GM12878 (cell line): Measurements from ENCODE around the gene KCNIP3. TPM values are rescaled to one million over a fixed set of nuclear protein-coding genes. Genes with fewer than 3 reads are reported as not detected.

ENCODE experiments used
- ATAC-seq: fragments of 200-7000 bp; cut with Tn5 transposase; 3 replicates; pipeline ENCODE4 v1.9.1; 2020; ENCODE audit warnings: mild to moderate bottlenecking, moderate library complexity
- BruUV-seq: library from RNA; stranded (reverse); fragments of 400-500 nt; replicated peaks from 2 replicates; lab custom pipeline; 2021; lab: Mats Ljungman, UMichigan
- CTCF ChIA-PET: fragments of 300-600 bp; sonication (Branson Sonifier 250); formaldehyde crosslinking; extraction: SDS; loops from one replicate; lab custom pipeline; 2021; ENCODE audit warnings: inconsistent platforms; lab: Yijun Ruan, JAX
- POLR2A ChIA-PET: fragments of 350-600 bp; formaldehyde crosslinking; extraction: SDS; loops from one replicate; lab custom pipeline; 2021; ENCODE audit warnings: inconsistent platforms; lab: Charles Lee
- RAD21 ChIA-PET: fragments of 300-600 bp; sonication (Branson Sonifier 250); formaldehyde crosslinking; loops from one replicate; lab custom pipeline; 2023; ENCODE audit warnings: antibody characterized with exemption; ENCODE audit not compliant: unreplicated experiment; lab: Charles Lee
- SMC1A ChIA-PET: fragments of 300-600 bp; sonication (Branson Sonifier 250); formaldehyde crosslinking; loops from one replicate; lab custom pipeline; 2023; ENCODE audit not compliant: unreplicated experiment, uncharacterized antibody; lab: Charles Lee
- DNase-seq: peaks from one replicate; pipeline ENCODE4 v3.0.0-alpha.2; 2011; ENCODE audit warnings: low read depth, low spot score
- FAIRE-seq: peaks from 3 replicates; lab custom pipeline; 2011; peaks lifted over from hg19 to GRCh38; lab: Jason Lieb, UNC
- H2AFZ ChIP-seq: 2 replicates; pipeline ENCODE4 v1.6.0; 2011; ENCODE audit warnings: low read depth, low read length, control low read depth; ENCODE audit not compliant: control insufficient read depth
- H3K27ac ChIP-seq: 2 replicates; pipeline ENCODE4 v1.5.1; 2011; ENCODE audit warnings: control low read depth; ENCODE audit not compliant: control insufficient read depth, insufficient read depth
- H3K27me3 ChIP-seq, 2 experiments: replicated peaks in 1 of 2; 2 replicates each; pipeline versions ENCODE4 v1.6.0 to v1.6.1; 2011; ENCODE audit warnings: low read length in 1 of 2; ENCODE audit not compliant: control insufficient read depth in 2 of 2, insufficient read depth in 2 of 2
- H3K36me3 ChIP-seq, 2 experiments: 2 replicates each; pipeline ENCODE4 v1.5.1; 2011; ENCODE audit warnings: low read length in 1 of 2; ENCODE audit not compliant: control insufficient read depth in 2 of 2, insufficient read depth in 2 of 2
- H3K4me1 ChIP-seq: 2 replicates; pipeline ENCODE4 v1.6.1; 2011; ENCODE audit warnings: mild to moderate bottlenecking, low read length, moderate library complexity, mixed read lengths; ENCODE audit not compliant: control insufficient read depth, insufficient read depth
- H3K4me2 ChIP-seq: 2 replicates; pipeline ENCODE4 v1.6.0; 2011; ENCODE audit warnings: control low read depth; ENCODE audit not compliant: control insufficient read depth, insufficient read depth
- H3K4me3 ChIP-seq: fragments of 200-600 bp; sonication (generic); 2 replicates; pipeline ENCODE4 v1.5.1; 2016
- H3K79me2 ChIP-seq: 2 replicates; pipeline ENCODE4 v1.6.0; 2011; ENCODE audit warnings: low read length; ENCODE audit not compliant: control insufficient read depth, insufficient read depth
- H3K9ac ChIP-seq: 2 replicates; pipeline ENCODE4 v1.8.0; 2011; ENCODE audit warnings: low read length, control low read depth, mixed read lengths; ENCODE audit not compliant: control insufficient read depth, insufficient read depth
- H3K9me3 ChIP-seq: replicated peaks from 3 replicates; pipeline ENCODE4 v1.5.1; 2011; ENCODE audit warnings: mild to moderate bottlenecking, low read length; ENCODE audit not compliant: control insufficient read depth, insufficient read depth
- H4K20me1 ChIP-seq: 2 replicates; pipeline ENCODE4 v1.6.0; 2011; ENCODE audit not compliant: control insufficient read depth, insufficient read depth
- BACH1 ChIP-seq: fragments of 450-650 bp; IDR thresholded peaks from 2 replicates; pipeline ENCODE4 v1.6.1; 2017; ENCODE audit warnings: mild to moderate bottlenecking, borderline replicate concordance
- BRCA1 ChIP-seq: IDR thresholded peaks from 2 replicates; pipeline ENCODE4 v1.6.1; 2011; ENCODE audit warnings: low read depth, low read length, improper control_type of control experiment
- ESRRA ChIP-seq: IDR thresholded peaks from 2 replicates; pipeline ENCODE4 v1.6.1; 2012; ENCODE audit warnings: mild to moderate bottlenecking, low read length, improper control_type of control experiment
- EZH2 ChIP-seq: IDR thresholded peaks from 2 replicates; pipeline ENCODE4 v1.6.1; 2012; ENCODE audit warnings: low read depth, mild to moderate bottlenecking, control low read depth, inconsistent platforms, low read length, borderline replicate concordance; ENCODE audit not compliant: control insufficient read depth
- NR2F1 ChIP-seq: fragments of 450-650 bp; conservative IDR thresholded peaks from 2 replicates; pipeline ENCODE4 v1.6.1; 2017; ENCODE audit warnings: mild to moderate bottlenecking
- PAX5 ChIP-seq: IDR thresholded peaks from 2 replicates; pipeline ENCODE4 v1.6.1; 2011; ENCODE audit warnings: low read depth, low read length, borderline replicate concordance
- RAD51 ChIP-seq: fragments of 450-650 bp; IDR thresholded peaks from 2 replicates; pipeline ENCODE4 v1.6.1; 2016; ENCODE audit warnings: moderate library complexity, mild to moderate bottlenecking, inconsistent platforms
- RFX5 ChIP-seq: IDR thresholded peaks from 2 replicates; pipeline ENCODE4 v1.6.1; 2011; ENCODE audit warnings: low read depth, low read length, improper control_type of control experiment
- SPI1 ChIP-seq: IDR thresholded peaks from 2 replicates; pipeline ENCODE4 v1.6.1; 2011; ENCODE audit warnings: low read depth, mild to moderate bottlenecking, low read length, moderate library complexity, borderline replicate concordance; ENCODE audit not compliant: insufficient read depth
- whole genome bisulfite sequencing: methylation state at CpG from one replicate; pipeline ENCODE4 v1.1.6; 2016; ENCODE audit warnings: low lambda C conversion rate; ENCODE audit not compliant: insufficient replicate concordance, insufficient coverage; ENCODE audit errors: missing lambda C conversion rate; 5-methylcytosine and 5-hydroxymethylcytosine counted together
- in situ Hi-C: fragments of 300-500 bp; cut with MboI; formaldehyde crosslinking; loops from 9 replicates; pipeline ENCODE4 v1.14.3; 2018; ENCODE audit warnings: mixed read lengths
- intact Hi-C: fragments of 100-400 bp; cut with micrococcal nuclease; formaldehyde crosslinking; loops from one replicate; pipeline ENCODE4 v1.14.2; 2022; ENCODE audit not compliant: unreplicated experiment
- polyA plus RNA-seq, 11 experiments: library from polyadenylated mRNA; depleted of rRNA in 4 of 11; unstranded in 6 of 11; stranded (reverse) in 5 of 11; fragments of >200 nt; fragmentation: Nextera tagmentation in 4 of 11; fragmentation: Illumina TruSeq in 1 of 11; extraction: Ambion mirVana in 4 of 11; extraction: Trizol in 1 of 11; gene quantifications; 1 replicate in 1 of 11; 2 replicates in 10 of 11; pipeline versions ENCODE4 v1.2.1 to v1.2.3, GENCODE V29; 2011 to 2016; ENCODE audit warnings: inconsistent platforms in 2 of 11, missing spikeins in 2 of 11, low read depth in 1 of 11
- total RNA-seq, 4 experiments: library from RNA; depleted of rRNA in 3 of 4; stranded (reverse); fragments of >200 nt in 3 of 4; fragmentation: Illumina TruSeq in 1 of 4; extraction: Trizol in 1 of 4; gene quantifications; 2 replicates each; pipeline versions ENCODE4 v1.2.1 to v1.2.3, GENCODE V29; 2013 to 2021
- TF ChIP-seq, protein P1 (sequence below): IDR thresholded peaks from 2 replicates; pipeline ENCODE4 v1.6.1; 2012; ENCODE audit warnings: low read length, inconsistent platforms
- TF ChIP-seq, protein P2 (sequence below): fragments of 450-650 bp; formaldehyde crosslinking; IDR thresholded peaks from 2 replicates; pipeline ENCODE4 v1.4.0; 2022; ENCODE audit warnings: mild to moderate bottlenecking, moderate library complexity
- TF ChIP-seq, protein P3 (sequence below): IDR thresholded peaks from 2 replicates; pipeline ENCODE4 v1.6.1; 2012; ENCODE audit warnings: low read depth, low read length, improper control_type of control experiment
- TF ChIP-seq, protein P4 (sequence below): fragments of 450-650 bp; IDR thresholded peaks from 2 replicates; pipeline ENCODE4 v1.6.1; 2017; ENCODE audit warnings: antibody characterized with exemption, mild to moderate bottlenecking, moderate library complexity
- TF ChIP-seq, protein P5 (sequence below): IDR thresholded peaks from 2 replicates; pipeline ENCODE4 v1.6.1; 2012; ENCODE audit warnings: low read depth, low read length, improper control_type of control experiment

KCNIP3 gene
- total and polyA plus RNA-seq, 10 of the 15 experiments (the other 5 are each of a cell fraction or from before 2014, with no cell fraction given), result not detected

DNA sequence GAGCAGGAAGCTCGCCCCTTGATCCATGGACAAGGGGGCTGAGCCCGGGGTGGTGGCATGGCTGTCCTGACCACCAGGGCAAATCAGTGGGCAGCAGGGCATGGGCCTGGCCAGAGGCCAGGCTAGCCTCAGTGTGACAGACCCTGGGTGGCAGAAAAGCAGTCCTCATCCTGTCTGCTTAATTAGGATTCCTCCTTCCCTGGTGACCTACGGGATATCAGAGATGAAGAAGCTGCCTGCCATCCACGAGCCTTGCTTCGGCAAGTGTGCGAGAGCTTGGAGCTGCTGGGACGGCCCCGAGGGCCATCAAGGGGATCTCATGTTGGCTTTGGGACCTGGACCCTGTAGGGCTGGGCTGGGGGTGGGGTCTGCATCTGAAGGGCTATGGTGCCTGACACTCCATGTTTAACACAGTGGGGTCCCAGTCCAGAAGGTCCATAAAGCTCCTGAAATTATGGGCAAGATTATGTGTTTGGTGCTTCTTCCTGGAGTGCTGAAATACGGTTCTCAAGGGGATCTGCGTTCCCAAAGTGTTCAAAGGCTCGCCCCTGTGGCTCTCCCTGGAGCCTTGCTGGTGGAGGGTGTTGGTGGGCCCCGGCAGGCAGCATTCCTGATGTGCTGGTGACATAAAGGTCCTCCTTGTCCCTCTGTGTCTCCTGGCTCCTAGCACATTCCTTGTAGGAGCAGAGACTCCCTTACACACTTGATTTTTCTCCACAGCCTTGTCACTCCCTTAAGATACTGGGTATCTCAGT, 52.6 kb downstream of the KCNIP3 start:
- Histone ChIP-seq H3K4me1 (peaks cover 3% of the 10 kb centered on the region; the same call in 1 of the 2 replicates), H3K27me3 (peaks cover 4 to 8% of the 10 kb centered on the region in 2 experiments; a peak in 3 of 4 replicates), H3K9ac (no peak overlapping the region), H3K79me2 (no peaks in the 10 kb centered on the region), H3K9me3 (no peaks in the 10 kb centered on the region), H3K4me3 (no peak overlapping the region), H4K20me1 (no peaks in the 10 kb centered on the region; the same call in 1 of the 2 replicates), H3K36me3 (no peaks in the 10 kb centered on the region), H3K27ac (no peak overlapping the region), H3K4me2 (no peak overlapping the region), H2AFZ (no peak overlapping the region)
- no peak for DNase-seq
- no peak for FAIRE-seq
- no TSS peak for BruUV-seq
- CTCF ChIA-PET, result no interaction called here
- WGBS, result 25% methylated on average over 12 of the region's 12 CpGs
- intact Hi-C loops (no loop called here), in situ Hi-C loops (no loop called here)
- POLR2A ChIA-PET, result no interaction called here
- RAD21 ChIA-PET, result no interaction called here
- SMC1A ChIA-PET, result no interaction called here
- no peak for ATAC-seq
- TF ChIP-seq NR2F1, result no peak
- TF ChIP-seq RAD51, result no peak
- TF ChIP-seq, protein P1, sequence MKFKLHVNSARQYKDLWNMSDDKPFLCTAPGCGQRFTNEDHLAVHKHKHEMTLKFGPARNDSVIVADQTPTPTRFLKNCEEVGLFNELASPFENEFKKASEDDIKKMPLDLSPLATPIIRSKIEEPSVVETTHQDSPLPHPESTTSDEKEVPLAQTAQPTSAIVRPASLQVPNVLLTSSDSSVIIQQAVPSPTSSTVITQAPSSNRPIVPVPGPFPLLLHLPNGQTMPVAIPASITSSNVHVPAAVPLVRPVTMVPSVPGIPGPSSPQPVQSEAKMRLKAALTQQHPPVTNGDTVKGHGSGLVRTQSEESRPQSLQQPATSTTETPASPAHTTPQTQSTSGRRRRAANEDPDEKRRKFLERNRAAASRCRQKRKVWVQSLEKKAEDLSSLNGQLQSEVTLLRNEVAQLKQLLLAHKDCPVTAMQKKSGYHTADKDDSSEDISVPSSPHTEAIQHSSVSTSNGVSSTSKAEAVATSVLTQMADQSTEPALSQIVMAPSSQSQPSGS, result no peak
- TF ChIP-seq EZH2, result no peak
- TF ChIP-seq PAX5, result no peak
- TF ChIP-seq, protein P2, sequence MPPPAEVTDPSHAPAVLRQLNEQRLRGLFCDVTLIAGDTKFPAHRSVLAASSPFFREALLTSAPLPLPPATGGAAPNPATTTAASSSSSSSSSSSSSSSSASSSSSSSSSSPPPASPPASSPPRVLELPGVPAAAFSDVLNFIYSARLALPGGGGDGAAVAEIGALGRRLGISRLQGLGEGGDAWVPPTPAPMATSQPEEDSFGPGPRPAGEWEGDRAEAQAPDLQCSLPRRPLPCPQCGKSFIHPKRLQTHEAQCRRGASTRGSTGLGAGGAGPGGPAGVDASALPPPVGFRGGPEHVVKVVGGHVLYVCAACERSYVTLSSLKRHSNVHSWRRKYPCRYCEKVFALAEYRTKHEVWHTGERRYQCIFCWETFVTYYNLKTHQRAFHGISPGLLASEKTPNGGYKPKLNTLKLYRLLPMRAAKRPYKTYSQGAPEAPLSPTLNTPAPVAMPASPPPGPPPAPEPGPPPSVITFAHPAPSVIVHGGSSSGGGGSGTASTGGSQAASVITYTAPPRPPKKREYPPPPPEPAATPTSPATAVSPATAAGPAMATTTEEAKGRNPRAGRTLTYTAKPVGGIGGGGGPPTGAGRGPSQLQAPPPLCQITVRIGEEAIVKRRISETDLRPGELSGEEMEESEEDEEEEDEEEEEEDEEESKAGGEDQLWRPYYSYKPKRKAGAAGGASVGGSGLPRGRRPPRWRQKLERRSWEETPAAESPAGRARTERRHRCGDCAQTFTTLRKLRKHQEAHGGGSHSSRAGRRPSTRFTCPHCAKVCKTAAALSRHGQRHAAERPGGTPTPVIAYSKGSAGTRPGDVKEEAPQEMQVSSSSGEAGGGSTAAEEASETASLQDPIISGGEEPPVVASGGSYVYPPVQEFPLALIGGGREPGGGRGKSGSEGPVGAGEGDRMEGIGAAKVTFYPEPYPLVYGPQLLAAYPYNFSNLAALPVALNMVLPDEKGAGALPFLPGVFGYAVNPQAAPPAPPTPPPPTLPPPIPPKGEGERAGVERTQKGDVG, result no peak
- TF ChIP-seq ESRRA, result no peak
- TF ChIP-seq BRCA1, result no peak
- TF ChIP-seq, protein P3, sequence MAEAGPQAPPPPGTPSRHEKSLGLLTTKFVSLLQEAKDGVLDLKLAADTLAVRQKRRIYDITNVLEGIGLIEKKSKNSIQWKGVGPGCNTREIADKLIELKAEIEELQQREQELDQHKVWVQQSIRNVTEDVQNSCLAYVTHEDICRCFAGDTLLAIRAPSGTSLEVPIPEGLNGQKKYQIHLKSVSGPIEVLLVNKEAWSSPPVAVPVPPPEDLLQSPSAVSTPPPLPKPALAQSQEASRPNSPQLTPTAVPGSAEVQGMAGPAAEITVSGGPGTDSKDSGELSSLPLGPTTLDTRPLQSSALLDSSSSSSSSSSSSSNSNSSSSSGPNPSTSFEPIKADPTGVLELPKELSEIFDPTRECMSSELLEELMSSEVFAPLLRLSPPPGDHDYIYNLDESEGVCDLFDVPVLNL, result no peak
- TF ChIP-seq RFX5, result no peak
- TF ChIP-seq, protein P4, sequence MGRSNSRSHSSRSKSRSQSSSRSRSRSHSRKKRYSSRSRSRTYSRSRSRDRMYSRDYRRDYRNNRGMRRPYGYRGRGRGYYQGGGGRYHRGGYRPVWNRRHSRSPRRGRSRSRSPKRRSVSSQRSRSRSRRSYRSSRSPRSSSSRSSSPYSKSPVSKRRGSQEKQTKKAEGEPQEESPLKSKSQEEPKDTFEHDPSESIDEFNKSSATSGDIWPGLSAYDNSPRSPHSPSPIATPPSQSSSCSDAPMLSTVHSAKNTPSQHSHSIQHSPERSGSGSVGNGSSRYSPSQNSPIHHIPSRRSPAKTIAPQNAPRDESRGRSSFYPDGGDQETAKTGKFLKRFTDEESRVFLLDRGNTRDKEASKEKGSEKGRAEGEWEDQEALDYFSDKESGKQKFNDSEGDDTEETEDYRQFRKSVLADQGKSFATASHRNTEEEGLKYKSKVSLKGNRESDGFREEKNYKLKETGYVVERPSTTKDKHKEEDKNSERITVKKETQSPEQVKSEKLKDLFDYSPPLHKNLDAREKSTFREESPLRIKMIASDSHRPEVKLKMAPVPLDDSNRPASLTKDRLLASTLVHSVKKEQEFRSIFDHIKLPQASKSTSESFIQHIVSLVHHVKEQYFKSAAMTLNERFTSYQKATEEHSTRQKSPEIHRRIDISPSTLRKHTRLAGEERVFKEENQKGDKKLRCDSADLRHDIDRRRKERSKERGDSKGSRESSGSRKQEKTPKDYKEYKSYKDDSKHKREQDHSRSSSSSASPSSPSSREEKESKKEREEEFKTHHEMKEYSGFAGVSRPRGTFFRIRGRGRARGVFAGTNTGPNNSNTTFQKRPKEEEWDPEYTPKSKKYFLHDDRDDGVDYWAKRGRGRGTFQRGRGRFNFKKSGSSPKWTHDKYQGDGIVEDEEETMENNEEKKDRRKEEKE, result no peak
- TF ChIP-seq SPI1, result no peak
- TF ChIP-seq, protein P5, sequence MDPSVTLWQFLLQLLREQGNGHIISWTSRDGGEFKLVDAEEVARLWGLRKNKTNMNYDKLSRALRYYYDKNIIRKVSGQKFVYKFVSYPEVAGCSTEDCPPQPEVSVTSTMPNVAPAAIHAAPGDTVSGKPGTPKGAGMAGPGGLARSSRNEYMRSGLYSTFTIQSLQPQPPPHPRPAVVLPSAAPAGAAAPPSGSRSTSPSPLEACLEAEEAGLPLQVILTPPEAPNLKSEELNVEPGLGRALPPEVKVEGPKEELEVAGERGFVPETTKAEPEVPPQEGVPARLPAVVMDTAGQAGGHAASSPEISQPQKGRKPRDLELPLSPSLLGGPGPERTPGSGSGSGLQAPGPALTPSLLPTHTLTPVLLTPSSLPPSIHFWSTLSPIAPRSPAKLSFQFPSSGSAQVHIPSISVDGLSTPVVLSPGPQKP, result no peak
- no peak for TF ChIP-seq BACH1
